HG03460 (cell line): ENCODE measurements around the gene PLAGL2.
"Not testable (repeated sequence)": the region's sequence is repeated elsewhere in the genome, so short reads cannot be mapped to it uniquely, and the experiment has no call there.

Source experiments
- ATAC-seq: cut with Tn5 transposase; IDR thresholded peaks from one replicate; pipeline ENCODE4 v1.9.1; 2021; ENCODE audit not compliant: unreplicated experiment

Gene PLAGL2

DNA sequence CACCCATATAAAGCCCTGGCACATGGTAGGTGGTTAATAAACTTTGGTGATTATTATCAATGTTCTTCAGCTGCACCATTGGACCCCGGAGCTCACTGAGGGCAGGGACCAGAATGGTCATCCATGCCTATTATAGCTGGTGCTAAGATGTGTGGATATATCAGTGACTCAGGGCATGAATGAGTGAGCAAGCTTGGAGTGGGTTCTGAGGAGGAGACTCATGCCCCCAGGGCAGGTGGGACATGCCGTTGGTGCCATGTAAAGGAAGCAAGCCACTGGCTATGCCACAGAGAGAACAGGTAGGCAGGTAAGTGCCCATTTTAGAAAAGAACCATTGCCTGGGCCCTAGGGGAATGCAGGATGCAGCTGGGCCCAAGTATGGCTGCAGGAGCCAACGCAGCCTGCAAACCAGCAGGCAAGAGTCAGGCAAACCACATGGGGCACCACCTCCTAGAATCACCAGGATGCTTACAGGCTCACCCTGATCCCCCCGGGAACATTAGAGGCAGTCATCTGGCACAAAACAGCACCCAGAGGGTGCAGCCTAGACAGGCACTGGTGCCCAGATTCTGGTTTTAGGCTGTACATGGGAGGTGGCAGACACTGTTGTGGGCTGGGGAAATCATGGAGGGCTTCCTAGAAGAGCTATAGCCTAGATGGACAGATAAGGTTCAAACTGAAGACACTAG, 23.5 kb downstream of the PLAGL2 start:
- no peak for ATAC-seq

DNA sequence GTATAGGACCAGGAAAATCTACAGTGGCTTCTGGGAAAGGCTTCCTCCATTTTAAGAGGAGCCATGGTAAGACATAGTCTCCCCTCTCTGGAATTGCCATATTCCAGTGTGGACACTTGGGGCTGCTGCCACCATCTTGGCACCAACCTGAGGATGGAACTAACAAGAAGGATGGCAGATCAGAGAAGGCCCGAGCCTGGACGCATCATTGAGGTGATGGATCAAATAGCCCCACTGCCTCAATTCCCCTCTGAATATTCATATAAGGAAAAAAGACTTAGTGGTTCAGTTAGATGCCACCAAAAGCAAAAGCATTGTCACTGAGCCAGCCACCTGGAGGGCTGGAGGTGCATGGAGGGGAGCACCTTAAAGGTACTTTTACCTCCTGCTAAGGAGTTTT, 25.9 kb downstream of the PLAGL2 start:
- ATAC-seq = no peak

DNA sequence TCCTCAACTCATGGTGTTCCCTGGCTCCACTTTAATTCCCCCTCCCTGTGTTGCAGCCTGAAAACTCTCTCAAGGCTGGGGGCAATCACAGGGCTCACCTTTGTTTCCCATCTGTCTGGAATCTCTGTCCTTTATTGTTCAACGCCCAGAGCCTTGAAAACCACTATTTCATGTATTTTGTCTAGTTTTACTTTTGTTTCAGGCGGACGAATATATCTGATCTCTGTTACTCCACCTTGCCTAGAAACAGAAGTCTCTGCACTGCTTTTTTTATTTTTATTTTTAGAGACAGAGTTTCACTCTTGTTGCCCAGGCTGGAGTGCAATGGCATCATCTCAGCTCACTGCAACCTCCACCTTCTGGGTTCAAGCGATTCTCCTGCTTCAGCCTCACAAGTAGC, 27.6 kb downstream of the PLAGL2 start:
- ATAC-seq = no peak

DNA sequence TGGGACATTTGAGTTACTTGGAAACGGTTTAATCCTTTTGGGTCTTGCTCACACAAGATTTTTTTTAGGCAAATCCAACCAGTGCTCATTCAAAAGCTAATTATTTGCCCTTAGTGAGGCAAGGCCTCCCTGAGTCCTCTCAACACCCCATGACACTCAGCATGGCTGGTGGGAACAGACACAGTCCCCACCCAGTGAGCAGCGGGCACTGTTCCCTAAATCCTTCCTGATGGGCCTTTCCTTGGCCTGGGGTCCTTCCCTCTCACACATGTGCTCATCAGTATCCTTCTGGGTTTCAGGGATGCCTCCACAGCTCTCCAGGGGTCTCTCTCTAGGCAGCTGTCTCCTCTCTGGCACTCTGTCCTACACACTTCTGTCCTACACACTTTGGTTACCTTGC, 28.0 kb downstream of the PLAGL2 start:
- no peak for ATAC-seq

DNA sequence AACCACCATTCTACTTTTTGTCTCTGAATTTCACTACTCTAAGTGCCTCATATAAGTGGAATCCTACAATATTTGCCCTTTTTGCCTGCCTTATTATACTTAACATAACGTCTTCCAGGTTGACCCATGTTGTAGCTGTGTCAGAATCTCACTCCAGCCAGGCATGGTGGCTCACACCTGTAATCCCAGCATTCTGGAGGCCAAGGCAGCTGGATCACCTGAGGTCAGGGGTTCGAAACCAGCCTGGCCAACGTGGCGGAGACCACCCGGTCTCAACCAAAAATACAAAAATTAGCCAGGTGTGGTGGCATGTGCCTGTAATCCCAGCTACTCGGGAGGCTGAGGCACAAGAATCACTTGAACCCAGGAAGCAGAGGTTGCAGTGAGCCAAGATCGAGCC, 29.8 kb downstream of the PLAGL2 start:
- not testable (repeated sequence) for ATAC-seq

DNA sequence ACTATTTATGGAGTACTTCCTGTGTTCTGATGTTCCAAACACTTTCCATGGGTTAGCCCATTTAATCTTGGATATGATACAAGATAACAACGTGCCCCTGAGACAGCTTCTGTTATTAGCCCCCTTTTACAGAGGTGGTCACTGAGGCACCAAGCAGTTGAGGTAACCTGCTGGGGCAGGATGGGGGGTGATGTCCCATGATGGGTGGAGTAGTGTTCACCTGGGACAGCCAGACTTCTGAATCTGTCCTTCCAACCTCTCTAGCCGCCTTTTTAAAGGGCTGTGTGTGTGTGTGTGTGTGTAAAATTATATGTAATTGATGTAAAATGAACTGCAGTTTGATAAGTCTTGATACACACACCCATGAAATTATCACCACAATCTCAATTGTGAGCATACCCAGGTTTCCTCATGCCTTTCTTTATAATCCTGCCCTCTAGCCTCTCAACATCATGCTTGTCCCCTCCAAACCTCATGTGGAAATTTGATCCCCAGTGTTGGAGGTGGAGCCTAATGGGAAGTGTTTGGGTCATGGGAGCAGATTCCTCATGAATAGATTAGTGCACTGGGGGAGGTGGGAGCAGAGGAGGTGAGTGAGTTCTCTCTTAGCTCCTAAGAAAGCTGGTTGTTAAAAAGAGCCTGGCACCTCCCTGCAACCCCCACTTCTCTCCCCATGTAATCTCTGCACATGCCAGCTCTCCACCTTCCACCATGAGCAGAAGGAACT, 39.2 kb downstream of the PLAGL2 start:
- ATAC-seq = no peak

DNA sequence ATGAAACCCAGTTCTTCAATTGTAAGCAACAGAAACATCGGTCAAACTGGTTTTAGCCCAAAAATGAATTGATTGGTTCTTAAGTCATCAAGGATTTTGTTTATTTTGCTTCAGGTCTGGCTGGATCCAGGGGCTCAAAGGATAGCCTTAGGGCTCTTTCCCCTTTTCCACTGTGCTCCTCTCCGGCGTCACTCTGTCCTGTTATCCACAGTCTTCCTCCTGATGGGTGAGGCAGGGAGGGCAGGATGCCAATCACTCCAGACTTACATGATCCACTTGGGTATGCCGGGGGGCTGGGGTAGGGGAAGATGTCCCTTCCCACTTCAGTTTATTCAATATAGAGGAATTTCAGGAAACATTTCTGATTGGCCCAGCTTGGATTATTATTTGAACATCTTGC, 40.0 kb downstream of the PLAGL2 start:
- no peak for ATAC-seq

DNA sequence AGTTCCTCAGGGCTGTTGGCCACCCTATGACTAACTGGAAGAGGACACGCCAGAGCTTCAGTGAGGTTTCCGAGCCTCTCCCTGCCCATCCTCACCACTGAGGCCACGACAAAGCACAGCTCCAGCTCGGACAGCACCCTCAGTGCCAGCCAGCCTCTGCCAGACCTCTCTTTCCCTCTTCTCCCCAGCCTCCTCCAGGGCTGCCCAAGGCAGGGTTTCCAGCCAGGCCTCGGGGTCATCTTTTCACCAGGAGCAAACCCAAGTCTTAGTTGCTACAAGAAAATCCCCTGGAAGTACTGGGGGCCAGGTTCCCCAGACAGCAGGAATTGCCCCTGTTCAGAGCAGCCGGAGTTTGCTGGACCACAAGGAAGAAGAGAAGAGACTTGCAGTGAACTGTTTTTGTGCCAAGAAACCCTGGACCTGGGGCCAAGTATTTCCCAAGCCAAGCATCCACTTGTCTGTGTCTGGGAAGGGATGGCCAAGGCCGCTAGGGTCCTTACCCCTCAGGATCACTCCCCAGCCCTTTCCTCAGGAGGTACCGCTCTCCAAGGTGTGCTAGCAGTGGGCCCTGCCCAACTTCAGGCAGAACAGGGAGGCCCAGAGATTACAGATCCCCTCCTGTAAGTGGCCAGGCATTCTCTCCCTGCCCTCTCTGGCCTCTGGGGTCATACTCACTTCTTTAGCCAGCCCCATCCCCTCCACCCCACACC, 41.6 kb downstream of the PLAGL2 start:
- no peak for ATAC-seq

DNA sequence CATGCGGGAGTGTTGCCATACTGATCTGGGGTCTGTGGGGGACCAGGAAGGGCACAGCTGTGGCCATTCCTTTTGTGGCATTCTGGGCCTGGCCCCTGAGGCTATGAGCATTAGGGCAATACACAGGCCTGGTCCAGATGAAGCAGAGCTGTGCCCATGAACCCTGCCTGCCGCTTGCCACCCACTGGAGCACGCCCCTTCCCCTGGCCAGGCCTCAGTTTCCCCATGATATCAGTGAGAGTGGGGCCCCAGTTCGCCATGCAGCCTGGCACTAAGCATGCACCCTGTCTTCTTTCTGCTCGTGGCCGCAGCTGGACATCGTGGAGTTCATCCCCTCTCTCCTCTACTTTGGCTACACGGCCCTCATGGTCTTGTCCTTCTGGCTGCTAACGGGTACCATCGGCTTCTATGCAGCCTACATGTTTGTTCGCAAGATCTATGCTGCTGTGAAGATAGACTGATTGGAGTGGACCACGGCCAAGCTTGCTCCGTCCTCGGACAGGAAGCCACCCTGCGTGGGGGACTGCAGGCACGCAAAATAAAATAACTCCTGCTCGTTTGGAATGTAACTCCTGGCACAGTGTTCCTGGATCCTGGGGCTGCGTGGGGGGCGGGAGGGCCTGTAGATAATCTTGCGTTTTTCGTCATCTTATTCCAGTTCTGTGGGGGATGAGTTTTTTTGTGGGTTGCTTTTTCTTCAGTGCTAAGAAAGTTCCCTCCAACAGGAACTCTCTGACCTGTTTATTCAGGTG, 42.4 kb downstream of the PLAGL2 start:
- no peak for ATAC-seq

DNA sequence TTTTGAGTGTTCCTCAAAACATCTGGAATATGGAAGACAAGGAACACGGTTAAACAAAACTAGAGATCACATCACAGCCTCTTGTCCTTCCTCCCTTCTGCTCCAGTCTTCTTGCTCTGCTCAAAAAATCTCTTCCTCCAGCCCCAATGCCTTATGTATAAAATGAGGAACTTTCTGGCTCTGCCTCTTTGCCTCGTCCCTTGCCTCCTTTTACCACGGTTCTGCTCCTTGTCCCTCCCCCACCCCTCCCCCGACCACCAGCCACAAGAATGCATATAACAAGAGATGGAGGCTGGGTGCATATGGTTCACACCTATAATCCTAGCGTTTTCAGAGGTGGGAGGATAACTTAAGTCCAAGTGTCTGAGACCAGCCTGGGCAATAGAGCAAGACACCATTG, 43.6 kb downstream of the PLAGL2 start:
- ATAC-seq = no peak

DNA sequence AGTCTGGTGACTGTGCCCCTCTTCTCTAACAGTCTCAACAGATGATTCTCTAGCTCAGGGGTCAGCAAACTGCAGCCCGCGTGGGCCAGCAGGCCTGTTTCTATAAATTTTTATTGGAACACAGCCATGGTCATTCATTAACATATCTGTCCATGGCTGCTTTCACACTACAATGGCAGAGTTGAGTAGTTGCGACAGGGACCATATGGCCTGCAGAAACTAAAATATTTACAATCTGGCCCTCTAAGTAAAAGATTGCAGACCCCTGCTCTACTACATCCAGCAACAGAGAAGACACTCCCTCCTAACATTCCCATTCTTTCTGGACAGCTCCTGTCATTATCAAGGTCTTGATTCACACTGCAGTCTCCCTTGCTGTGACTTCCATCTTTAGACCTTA, 45.2 kb downstream of the PLAGL2 start:
- ATAC-seq = no peak

DNA sequence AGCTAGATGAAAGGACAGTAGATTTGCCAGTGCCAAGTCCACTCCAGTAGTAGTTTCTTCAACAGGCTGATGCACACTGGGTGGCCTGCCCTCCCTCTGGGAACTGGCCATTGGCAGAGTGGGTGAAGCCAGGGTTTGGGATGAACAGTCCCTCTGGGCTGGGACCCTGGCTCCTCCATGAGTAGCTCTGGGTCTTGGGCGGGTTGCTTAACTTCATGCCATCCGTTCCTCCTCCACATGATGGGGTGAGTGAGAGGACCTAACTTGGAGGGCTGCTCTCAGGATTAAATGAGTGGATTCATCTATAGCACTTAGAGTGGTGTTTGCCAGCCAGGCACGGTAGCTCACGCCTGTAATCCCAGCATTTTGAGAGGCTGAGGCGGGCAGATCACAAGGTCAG, 47.2 kb downstream of the PLAGL2 start:
- no peak for ATAC-seq

DNA sequence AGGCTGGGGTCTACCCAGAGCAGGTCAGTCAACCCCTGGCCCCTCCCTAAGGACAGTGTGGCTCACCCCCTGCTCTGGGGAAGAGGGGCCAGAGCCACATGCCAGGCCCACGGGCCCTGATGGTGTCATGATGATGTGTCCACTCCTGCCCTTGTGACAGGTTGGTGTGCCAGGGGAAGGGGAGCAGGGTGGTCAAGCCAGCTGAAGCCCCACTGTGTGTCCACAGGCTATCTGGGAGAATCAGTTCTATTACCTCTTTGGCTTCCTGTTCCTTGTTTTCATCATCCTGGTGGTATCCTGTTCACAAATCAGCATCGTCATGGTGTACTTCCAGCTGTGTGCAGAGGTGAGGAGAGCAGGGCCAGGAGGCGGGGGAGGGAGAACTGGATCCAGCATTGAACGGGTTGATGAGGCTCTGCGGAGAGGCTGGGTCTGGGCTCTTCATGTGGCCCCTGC, 47.7 kb downstream of the PLAGL2 start:
- no peak for ATAC-seq

DNA sequence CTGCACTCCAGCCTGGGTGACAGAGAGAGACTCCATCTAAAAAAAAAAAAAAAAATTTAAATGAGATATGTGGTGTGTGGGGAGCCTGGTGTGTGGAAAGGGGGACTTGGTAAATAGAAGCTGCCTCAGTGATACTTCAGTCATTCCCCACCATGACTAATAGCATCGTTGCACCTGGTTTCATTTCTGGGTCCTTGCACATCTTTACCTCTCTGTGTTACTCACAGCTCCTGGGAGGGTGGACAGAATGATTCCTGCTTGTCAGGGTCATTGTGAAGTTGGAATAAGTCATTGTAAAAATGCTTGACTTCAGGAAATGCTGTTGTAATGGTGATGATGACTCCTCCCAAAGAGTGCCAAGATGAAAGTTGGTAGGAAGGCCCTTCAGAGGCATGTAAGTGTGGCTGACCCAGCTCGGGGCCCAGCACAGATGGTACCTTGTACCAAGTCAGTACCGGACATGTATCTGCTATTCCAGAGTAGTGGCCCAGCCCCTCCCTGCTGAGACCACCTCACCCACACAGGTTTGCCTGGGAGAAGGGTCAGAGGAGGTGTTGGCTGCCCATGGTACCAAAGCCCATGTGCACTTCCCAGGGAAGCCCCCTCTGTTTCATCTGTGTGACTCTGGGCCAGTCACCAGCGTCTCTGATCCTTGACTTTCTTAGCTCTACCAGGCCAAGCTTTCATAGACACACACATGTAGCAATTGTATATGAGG, 48.4 kb downstream of the PLAGL2 start:
- no peak for ATAC-seq

DNA sequence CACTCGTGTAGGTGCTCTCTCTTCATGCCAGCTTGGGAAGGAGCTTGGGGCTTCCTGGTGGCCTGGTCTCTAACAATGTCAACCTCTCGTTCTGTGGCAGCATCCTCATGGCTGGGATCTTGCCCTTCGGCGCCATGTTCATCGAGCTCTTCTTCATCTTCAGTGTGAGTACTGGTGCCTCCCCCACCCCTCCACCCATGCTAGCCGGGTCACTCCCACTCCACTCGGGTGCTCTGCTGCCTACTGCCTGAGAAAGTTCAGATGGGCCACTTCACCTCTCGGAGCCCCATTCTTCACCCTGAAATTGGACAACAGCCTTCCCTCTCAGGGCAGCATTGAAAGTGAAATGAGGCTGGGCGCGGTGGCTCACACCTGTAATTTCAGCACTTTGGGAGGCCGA, 49.2 kb downstream of the PLAGL2 start:
- no peak for ATAC-seq

DNA sequence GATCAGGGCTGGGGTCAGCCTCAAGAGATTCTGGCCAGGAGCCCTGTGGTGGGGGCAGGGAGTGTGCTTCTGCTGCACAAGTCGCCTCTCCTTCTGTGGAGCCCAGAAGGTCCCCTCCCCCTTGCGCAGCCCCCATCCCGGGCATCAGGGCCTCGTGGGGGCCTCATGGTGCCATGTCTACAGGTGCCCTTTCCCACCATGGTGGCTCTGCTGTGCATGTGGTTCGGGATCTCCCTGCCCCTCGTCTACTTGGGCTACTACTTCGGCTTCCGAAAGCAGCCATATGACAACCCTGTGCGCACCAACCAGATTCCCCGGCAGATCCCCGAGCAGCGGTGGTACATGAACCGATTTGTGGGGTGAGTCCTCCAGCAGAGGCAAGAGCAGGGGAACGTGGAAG, 49.9 kb downstream of the PLAGL2 start:
- no peak for ATAC-seq

DNA sequence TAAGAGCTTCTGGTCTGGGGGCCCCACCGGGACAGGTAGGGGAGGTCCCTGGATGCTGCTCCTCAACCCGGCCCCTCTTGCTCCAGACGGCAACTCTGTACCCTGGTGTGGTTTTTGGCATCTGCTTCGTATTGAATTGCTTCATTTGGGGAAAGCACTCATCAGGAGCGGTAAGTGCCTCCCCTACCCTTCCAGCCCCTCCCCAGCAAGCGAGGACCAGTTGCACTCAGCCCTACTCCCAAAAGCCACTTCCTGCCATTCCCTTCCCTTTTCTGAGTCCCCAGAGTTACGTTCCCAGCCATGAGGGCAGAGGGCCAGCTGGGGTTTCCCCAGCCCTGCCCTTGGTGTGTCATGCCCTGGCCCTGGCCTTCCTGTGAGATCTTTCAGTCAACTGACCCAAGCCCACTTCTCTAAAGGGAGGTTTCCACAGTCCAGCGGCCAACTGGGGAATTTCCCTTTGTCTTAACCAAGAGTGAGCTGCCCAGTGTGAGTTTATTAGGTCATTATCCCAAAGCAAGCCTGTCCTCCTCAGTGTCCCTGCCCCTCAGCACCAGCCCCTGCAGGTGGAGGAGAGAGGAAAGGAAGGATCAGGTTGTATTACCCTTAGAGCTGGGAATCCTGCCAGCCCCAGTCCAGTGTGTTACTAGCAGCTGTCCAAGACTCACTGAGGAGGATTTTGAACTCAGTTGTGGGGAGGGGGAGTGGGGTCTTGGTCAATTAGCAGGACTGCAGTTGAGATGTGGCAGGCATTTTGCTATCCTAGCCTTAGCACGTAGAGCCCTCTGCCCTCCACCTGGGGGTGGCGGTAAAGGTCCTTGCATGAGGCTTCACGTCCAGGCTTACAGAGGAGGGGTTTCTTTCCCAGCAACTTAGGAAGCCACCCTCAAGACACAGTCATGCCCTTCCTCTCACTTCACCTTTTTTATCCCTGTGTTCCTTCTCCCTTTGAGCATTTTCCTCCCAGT, 52.2 kb downstream of the PLAGL2 start:
- no peak for ATAC-seq

DNA sequence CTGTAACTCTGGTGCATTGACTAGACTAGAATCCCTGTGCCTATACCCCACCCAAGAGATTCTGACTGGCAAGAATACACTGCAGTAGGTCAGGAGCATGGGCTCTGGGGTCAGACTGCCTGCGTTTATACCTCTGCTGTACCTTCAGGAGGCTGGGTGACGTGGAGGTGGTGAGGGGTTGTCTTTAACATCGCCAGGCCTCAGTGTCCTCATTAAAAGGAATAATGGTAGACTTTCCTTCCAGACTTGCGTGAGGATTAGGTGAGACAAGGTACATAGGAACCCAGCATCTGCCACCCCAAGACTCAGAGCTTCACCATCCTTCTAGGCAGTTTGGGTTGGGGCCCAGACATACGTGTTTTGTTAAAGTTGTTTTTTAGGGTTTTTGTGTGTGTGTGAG, 53.8 kb downstream of the PLAGL2 start:
- no peak for ATAC-seq

DNA sequence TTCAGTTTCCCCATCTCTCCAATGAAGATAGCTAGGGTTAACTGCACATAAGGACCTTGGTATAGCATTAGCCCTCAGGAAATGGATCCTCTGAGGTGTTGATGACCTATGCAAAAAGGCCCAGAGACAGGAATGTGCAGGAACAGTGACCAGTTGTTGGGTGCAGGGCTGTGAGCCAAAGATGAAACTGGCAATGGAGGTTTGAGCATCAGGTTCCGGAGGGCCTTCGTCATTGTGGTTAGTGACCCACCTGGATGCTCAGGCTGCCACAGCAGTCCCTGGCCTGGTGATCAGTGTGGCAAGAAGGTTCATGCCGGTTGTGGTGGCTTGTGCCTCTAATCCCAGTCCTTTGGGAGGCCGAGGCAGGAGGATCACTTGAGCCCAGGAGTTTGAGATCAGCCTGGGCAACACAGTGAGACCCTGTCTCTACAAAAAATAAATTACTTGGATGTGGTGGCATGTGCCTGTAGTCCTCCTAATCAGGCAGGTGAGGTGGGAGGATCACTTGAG, 54.3 kb downstream of the PLAGL2 start:
- ATAC-seq = no peak
